Large intestine (tissue), 3 donors: Measurements from ENCODE around the gene PAK3. TPM values are rescaled to one million over a fixed set of nuclear protein-coding genes. Genes with fewer than 3 reads are reported as not detected.

Experiments used
- DNase-seq, 2 donors: peaks; one replicate each; pipeline versions ENCODE4 v3.0.0 to v3.0.0-alpha.2; 2013
- H3K27ac ChIP-seq: one replicate; pipeline ENCODE4 v1.5.1; 2013; ENCODE audit warnings: low read length
- H3K27me3 ChIP-seq: 2 replicates; pipeline ENCODE4 v1.6.1; 2013; ENCODE audit warnings: low read length; ENCODE audit not compliant: control insufficient read depth, insufficient read depth
- H3K36me3 ChIP-seq: 2 replicates; pipeline ENCODE4 v1.6.1; 2013; ENCODE audit warnings: low read length; ENCODE audit not compliant: control insufficient read depth, insufficient read depth
- H3K4me1 ChIP-seq: one replicate; pipeline ENCODE4 v1.6.1; 2013; ENCODE audit warnings: low read length; ENCODE audit not compliant: control insufficient read depth, insufficient read depth
- H3K4me3 ChIP-seq: one replicate; pipeline ENCODE4 v1.5.1; 2013; ENCODE audit warnings: low read length
- H3K9me3 ChIP-seq: one replicate; pipeline ENCODE4 v1.6.1; 2013; ENCODE audit warnings: mild to moderate bottlenecking, low read depth, low read length, moderate library complexity; ENCODE audit not compliant: control insufficient read depth
- WGBS: methylation state at CpG from one replicate; pipeline ENCODE4 v1.1.5; 2013; ENCODE audit warnings: low lambda C conversion rate; ENCODE audit not compliant: insufficient coverage; 5-methylcytosine and 5-hydroxymethylcytosine counted together
- polyA plus RNA-seq: library from polyadenylated mRNA; unstranded; fragments of 120-200 nt; gene quantifications from one replicate; pipeline ENCODE4 v1.2.1, GENCODE V29; 2013

The PAK3 gene
- polyA plus RNA-seq, 1 donor: 2.2 TPM

GRCh38 chrX:111170017-111170416, 74.0 kb downstream of the PAK3 start:
- no peaks in the 10 kb centered on the region for H3K36me3 ChIP-seq
- H3K4me1 ChIP-seq: no peaks in the 10 kb centered on the region
- no peak overlapping the region for H3K4me3 ChIP-seq
- no CpG with 5 or more reads among the region's 1 CpG for WGBS
- H3K27ac ChIP-seq: no peak overlapping the region
- H3K9me3 ChIP-seq: no peaks in the 10 kb centered on the region
- no peaks in the 10 kb centered on the region for H3K27me3 ChIP-seq
- no peak for DNase-seq

- H3K4me1 ChIP-seq: no peaks in the 10 kb centered on the region
- WGBS: no CpG with 5 or more reads among the region's 2 CpGs
- no peak overlapping the region for H3K4me3 ChIP-seq
- no peak for DNase-seq
- no peaks in the 10 kb centered on the region for H3K9me3 ChIP-seq
- H3K27ac ChIP-seq: no peak overlapping the region
- H3K36me3 ChIP-seq: no peaks in the 10 kb centered on the region
- no peaks in the 10 kb centered on the region for H3K27me3 ChIP-seq
Observed at GRCh38 chrX:111180750-111181240, 84.8 kb downstream of the PAK3 start.

- DNase-seq: peak in 1 of 2 donors; percentile 2
- Histone ChIP-seq H3K27ac (no peak overlapping the region), H3K36me3 (no peaks in the 10 kb centered on the region), H3K4me3 (no peak overlapping the region), H3K9me3 (no peaks in the 10 kb centered on the region), H3K27me3 (no peaks in the 10 kb centered on the region), H3K4me1 (no peaks in the 10 kb centered on the region)
- no CpG with 5 or more reads among the region's 3 CpGs for WGBS
Observed at GRCh38 chrX:111181951-111182350, 86.0 kb downstream of the PAK3 start.

GRCh38 chrX:111182997-111183396, 87.0 kb downstream of the PAK3 start:
- H3K4me1 ChIP-seq: no peaks in the 10 kb centered on the region
- no peak overlapping the region for H3K27ac ChIP-seq
- no peaks in the 10 kb centered on the region for H3K27me3 ChIP-seq
- DNase-seq: no peak
- H3K36me3 ChIP-seq: no peaks in the 10 kb centered on the region
- no peak overlapping the region for H3K4me3 ChIP-seq
- no peaks in the 10 kb centered on the region for H3K9me3 ChIP-seq

GRCh38 chrX:111191598-111191997, 95.6 kb downstream of the PAK3 start:
- Histone ChIP-seq H3K36me3 (no peaks in the 10 kb centered on the region), H3K27ac (no peak overlapping the region), H3K4me1 (no peaks in the 10 kb centered on the region), H3K4me3 (no peak overlapping the region), H3K9me3 (no peaks in the 10 kb centered on the region), H3K27me3 (no peaks in the 10 kb centered on the region)
- no CpG with 5 or more reads among the region's 2 CpGs for WGBS
- no peak for DNase-seq

GRCh38 chrX:111199505-111199904, 103.5 kb downstream of the PAK3 start:
- no peaks in the 10 kb centered on the region for H3K4me1 ChIP-seq
- no peak overlapping the region for H3K4me3 ChIP-seq
- no peaks in the 10 kb centered on the region for H3K36me3 ChIP-seq
- no peak for DNase-seq
- no peaks in the 10 kb centered on the region for H3K27me3 ChIP-seq
- H3K27ac ChIP-seq: no peak overlapping the region
- no peaks in the 10 kb centered on the region for H3K9me3 ChIP-seq
- 80% methylated on average over 1 of the region's 2 CpGs for WGBS

GRCh38 chrX:111200327-111200726, 104.3 kb downstream of the PAK3 start:
- H3K9me3 ChIP-seq: no peaks in the 10 kb centered on the region
- no CpG with 5 or more reads among the region's 3 CpGs for WGBS
- no peaks in the 10 kb centered on the region for H3K4me1 ChIP-seq

GRCh38 chrX:111207851-111208250, 111.9 kb downstream of the PAK3 start:
- no peaks in the 10 kb centered on the region for H3K4me1 ChIP-seq
- H3K4me3 ChIP-seq: no peak overlapping the region
- no peak overlapping the region for H3K27ac ChIP-seq
- H3K27me3 ChIP-seq: no peaks in the 10 kb centered on the region
- no peak for DNase-seq
- WGBS: no CpG with 5 or more reads among the region's 8 CpGs
- no peaks in the 10 kb centered on the region for H3K36me3 ChIP-seq
- no peaks in the 10 kb centered on the region for H3K9me3 ChIP-seq

More at GRCh38 chrX:111200327-111200726, 104.3 kb downstream of the PAK3 start:
- H3K36me3 ChIP-seq: no peaks in the 10 kb centered on the region
- H3K27me3 ChIP-seq: no peaks in the 10 kb centered on the region
- no peak for DNase-seq
- no peak overlapping the region for H3K4me3 ChIP-seq
- H3K27ac ChIP-seq: no peak overlapping the region

- no peak overlapping the region for H3K4me3 ChIP-seq
- no peaks in the 10 kb centered on the region for H3K9me3 ChIP-seq
- no peaks in the 10 kb centered on the region for H3K36me3 ChIP-seq
- H3K27ac ChIP-seq: no peak overlapping the region
- H3K4me1 ChIP-seq: no peaks in the 10 kb centered on the region
- WGBS: no CpG with 5 or more reads among the region's 6 CpGs
- no peaks in the 10 kb centered on the region for H3K27me3 ChIP-seq
- DNase-seq: no peak
Observed at GRCh38 chrX:111216293-111216801, 120.4 kb downstream of the PAK3 start.

- WGBS: no CpG with 5 or more reads among the region's 2 CpGs
- Histone ChIP-seq H3K36me3 (no peaks in the 10 kb centered on the region), H3K9me3 (no peaks in the 10 kb centered on the region), H3K27ac (no peak overlapping the region), H3K4me1 (no peaks in the 10 kb centered on the region), H3K4me3 (no peak overlapping the region), H3K27me3 (no peaks in the 10 kb centered on the region)
- DNase-seq: no peak
Observed at GRCh38 chrX:111244235-111244750, 148.3 kb downstream of the PAK3 start.
